NCI-H748 (cell line): ENCODE measurements around the gene PRICKLE2.
A peak's percentile ranks its signal among the peaks of the same experiment; 100 is the strongest.

ENCODE experiments used
- DNase-seq: peaks from one replicate; lab custom pipeline; 2025; ENCODE audit not compliant: unreplicated experiment; lab: John Stamatoyannopoulos, UW

Gene PRICKLE2

DNA sequence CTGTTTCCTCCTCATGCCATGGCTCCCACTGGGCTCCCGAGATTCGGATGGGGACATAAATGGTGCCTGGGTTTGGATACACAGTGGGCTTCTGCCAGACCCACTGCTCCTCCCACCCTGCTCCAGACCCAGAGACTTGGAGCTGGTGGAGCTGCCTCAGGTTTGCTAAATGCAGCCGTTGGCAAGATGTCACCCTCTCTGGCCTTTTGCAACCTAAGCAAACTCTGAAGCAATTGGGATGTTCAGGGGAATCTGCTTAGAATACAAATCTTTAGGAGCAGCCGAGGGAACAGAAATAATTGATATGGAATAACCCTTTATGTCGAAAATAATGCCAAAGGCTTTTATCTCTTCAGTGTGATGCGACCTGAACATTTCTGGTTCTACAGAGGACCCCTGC lies 33.4 kb downstream of the PRICKLE2 start:
- no peak for DNase-seq

DNA sequence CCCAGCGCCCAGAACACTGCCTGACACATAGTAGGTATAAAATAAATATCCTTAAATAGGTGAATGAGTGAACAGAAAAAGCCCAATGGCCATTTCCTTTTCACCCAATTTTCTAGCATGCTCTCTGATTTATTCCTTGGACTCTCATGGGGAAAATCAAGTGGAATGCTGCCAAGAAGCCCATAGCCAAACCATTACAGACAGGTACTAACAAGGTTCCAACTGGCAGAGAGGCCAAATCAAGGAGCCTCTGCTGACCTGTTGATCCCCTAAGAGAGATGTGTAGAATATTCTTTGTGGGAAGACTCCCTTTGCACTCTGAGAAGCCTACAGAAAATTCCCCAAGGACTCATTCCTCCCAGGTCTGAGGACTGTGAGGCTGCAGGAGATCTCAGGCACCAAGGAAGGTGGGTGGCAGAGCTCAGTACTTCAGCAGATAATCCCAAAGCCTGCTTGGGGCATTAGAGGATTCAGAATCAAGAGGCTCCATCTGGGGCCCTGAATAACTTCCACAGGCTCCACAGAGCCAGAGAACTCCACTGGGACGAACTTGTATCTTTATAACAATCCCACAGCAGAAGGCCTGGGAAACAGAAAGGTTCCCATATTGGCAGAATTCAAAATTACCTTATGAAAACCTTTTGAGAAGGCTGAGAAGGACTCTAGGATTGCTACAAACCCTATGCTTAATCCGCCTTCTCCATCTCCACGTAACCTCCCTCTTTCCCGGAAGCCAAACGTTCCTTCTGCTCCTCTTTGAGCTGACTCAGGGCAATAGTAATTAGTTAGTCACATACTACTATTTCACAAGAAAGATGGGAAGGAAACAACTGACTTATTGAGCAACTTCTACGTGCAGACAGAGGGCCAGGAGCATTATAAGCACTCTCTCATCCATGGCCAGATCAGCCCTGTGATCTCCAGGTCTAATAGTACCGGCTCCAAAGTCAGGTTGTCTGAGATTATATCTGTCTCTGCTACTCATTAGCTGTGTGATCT lies 34.5 kb downstream of the PRICKLE2 start:
- no peak for DNase-seq

DNA sequence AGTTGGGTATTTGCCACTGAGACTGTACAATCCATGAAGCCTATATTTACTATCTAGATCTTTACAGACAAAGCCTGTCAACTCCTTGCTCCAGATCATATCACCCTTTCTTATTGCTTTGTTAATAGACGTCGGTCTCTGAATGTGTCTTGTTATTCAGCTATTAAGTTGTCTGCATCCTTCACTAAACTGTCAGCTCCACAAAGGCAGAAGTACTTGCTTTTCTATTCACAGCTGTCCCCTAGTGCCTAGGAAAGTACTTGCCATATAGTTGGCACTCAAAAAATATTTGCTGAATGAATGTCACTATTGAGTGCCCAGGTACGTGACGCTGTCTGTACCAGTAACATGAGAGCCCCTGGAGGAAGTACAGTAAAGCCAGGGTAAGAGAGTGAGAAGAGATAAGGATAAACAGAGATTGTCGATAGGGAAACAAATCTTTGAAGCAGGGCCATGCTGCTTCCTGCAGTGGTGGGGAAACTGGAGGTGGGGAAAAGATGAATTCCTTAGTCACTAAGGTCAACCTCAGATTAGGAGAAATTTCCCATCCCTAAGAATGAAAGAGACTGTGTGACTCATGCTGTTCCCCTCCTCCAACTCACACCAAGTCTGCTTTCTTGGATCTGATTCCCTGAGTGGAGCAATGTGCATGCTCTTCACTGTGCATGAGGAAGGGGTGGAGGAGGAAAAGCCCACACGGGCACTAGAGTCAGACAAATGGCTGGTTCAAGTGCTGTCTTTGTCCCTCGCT lies 36.3 kb downstream of the PRICKLE2 start:
- DNase-seq: no peak

DNA sequence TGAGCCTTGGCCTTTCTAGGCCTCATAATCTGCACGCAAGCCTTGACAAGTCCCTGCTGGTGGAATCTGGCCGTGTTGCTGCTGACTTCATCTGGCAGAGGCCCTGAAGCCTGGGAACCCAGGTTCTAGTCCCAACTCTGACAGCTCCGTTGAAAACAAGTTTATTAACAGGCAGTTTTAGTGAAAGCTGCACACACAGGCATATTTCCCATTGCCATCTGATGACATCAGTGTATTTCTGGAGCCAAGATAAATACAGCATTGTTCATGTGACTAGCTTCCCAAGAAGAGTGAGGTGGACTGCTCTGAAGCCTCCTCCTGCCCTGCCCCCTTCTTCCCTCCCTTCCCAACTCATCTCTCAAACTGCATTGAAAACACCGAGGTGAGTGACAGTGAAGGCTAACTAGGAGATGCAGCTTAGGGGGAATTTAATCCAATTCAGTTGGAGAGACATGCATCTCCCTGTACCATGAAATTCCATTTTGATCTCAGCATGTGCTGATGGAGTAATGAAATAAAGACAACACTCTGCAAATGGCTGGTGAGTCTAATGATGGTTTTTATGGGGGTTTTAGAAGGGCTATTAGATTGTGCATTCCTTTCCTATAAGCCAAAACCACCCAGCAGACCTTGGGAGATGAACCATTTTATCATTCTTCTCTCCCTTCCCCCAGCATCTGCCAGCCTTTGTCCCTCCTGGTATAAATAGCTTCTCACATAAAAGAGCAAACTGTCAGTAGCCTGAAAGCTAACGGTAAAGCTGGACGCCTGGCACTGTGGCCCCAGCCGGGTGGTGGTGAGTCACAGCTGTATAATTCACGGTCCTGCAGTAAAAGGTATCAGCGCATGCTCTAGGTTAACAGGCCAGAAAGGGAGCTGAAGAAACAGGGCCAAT lies 38.0 kb downstream of the PRICKLE2 start:
- DNase-seq: no peak

DNA sequence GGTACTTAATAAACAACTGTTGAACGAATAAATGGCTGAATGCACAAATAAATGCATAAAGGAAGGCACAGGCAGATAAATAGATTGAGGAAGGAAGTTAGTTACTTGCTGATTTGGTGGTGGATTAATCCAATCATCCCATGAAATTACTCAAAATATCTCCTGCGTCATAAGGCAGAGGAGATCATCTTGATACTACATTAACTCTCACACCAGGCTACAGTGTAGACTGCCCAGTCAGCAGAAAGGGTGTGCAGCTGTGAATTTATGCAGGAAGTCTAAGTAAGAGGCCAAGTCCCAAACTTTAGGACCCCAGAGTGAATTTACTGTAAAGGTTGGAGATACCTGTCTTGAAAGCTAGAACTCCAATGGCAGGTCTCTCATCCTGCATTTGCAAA lies 38.6 kb downstream of the PRICKLE2 start:
- no peak for DNase-seq

DNA sequence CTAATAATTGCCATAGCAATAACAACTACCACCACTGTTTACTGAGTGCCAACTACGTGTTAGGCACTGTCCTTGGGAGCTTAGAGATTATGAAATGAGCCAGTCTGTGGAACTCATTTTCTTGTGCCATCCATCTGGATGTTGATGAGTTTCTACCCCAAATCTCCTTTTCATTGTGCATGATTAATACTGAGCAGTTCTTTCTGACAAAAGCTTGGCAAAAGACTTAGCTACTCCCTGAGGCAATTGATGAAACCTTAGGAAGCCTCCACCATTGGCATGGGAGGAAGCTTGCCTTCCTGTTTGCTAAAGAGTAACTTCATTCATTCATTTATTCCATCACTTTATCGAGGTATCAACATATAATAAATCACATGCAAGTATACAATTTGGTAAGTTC lies 39.8 kb downstream of the PRICKLE2 start:
- no peak for DNase-seq

DNA sequence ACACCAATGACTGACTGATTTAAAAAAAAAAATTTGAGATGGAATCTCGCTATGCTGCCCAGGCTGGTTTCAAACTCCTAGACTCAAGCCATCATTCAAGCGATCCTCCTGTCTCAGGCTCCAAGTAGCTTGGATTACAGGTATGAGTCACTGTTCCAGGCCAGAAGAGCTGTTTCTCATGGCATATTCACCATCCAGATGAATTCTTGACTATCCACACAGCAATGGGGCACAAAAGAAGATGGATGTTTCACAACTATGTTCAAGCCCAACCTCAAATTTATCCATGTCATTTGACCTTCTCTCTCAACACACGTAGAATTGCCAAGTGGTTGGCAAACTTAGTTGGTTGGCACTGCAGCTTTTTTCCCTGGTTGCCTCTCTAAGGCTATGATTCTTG lies 40.6 kb downstream of the PRICKLE2 start:
- no peak for DNase-seq

DNA sequence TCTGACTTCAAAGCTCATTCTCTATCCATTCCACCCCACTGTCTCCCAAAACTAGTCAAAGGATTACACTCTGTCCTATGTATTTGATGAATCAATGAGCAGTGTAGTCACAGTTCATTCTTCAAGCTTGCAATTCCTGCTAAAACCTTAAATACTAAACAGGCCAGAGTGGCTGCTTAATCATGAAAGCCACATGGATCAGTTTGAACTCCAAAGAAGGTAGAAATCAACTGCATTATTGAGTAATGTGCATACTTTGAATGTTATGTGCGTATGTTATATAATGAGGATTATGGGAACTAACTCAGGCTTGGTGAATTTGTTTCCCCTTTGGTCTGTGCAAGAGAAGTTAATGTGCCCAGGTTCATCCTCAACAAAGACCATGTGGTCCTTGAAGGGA lies 45.4 kb downstream of the PRICKLE2 start:
- DNase-seq: no peak

DNA sequence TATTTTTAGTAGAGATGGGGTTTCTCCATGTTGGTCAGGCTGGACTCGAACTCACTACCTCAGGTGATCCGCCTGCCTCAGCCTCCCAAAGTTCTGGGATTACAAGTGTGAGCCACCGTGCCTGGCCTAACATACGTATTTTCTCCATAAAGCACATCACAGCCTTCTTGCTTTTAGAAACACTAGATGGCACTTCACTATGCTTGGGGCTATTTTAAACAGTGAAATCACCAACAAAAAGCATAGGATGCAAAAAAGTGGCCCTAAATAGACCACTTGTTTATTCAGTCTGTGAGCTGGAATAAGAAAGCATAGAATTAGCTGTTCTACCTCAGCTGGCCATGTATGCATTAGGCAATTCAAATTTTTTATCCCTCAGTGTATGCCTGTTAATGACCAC lies 46.0 kb downstream of the PRICKLE2 start:
- DNase-seq: no peak

DNA sequence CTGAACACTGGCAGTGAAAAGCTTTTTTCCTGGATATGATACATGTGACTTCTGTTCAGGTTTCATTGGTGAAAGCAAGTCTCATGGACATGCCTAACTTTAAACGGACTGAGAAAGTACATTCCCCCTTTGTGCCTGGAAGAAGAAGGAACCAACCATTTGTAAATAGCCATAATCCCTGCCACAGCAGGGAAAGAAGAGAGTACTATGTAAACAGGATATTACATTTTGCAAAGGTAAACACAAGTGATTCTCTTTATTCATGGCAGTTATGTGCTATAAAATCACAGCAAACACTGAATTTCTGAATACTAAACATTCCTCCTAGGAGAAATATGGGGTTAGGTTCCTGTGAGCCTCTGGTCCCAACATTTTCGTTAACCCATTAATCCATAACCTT lies 46.8 kb downstream of the PRICKLE2 start:
- peak; percentile 27 for DNase-seq

DNA sequence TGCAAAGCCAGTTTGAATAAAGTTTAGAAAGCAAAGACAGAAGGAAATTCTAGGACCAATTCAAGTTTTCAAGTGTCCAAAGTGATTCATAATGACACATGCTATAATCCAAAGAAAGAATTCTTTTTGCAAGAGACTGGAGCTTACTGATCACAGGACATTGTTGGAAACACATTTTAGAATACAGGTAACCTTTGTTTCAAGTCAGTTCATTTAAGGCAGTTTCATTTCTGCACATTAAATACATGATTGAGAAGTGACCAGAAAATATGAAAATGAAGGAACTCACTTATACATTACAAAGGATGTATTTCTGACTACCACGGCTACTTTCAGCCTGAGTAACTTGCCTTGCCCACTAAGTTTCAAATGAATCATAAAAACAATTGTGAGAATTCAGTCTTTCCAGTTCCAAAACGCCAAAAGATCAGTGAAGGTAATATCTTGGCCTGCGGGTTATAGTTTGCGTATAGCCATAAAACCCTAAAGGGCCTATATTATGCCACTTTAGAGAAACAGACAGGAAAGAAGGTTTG lies 48.7 kb downstream of the PRICKLE2 start:
- DNase-seq: no peak

DNA sequence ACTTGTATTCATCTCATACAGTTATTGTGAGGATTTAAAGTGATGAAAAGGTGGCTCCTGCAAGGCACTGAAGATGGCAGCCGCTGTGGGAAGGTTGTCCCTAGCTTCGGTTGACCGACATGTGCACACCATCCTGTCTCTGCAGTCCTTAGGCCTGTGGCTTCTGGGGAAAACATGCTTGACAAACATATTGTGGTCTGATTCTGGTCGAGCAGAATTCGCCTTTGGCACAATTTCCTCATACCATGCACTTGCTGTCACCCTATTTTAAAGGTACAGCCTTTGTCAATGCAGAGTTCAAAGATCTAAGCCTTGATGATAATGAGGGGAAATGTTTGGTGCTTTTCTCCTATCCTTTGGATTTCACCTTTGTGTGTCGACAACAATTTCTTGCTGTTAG lies 50.9 kb downstream of the PRICKLE2 start:
- DNase-seq: no peak

DNA sequence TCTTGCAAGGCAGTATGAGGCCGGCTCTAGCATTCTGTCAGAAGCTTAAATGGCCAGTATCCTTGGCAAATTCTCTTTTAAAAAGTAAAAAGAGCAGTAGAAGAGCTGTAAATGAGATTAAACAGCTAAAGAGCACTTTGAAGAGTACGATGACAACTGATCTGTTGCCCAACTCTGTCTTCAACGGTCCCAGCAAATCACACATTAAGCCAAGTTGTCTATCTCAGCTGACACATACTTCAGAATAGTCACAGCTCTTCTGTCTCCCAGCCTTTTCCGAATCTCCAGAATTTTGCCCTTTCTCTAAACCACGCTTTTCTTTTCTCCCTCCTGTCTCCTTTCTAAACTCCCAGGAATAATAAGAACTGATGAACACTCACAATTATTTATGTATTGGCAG lies 51.7 kb downstream of the PRICKLE2 start:
- DNase-seq: no peak

DNA sequence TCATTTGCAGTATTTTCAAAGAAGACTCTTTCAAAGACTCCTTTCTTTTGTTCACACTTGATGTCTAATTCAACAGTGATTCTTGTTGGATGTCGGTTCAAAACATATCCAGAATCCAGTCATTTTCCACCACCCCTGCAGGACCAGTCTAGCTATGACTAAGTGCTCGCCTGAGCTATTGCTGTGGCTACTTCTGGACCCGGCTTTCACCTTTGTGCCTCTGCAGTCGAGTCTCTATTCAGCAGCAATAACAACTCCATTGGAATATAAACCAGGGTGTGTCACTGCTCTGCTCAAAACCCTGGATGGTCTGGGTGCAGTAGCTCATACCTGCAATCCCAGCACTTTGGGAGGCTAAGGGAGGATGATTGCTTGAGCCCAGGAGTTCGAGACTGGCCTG lies 55.0 kb downstream of the PRICKLE2 start:
- DNase-seq: peak; percentile 36

DNA sequence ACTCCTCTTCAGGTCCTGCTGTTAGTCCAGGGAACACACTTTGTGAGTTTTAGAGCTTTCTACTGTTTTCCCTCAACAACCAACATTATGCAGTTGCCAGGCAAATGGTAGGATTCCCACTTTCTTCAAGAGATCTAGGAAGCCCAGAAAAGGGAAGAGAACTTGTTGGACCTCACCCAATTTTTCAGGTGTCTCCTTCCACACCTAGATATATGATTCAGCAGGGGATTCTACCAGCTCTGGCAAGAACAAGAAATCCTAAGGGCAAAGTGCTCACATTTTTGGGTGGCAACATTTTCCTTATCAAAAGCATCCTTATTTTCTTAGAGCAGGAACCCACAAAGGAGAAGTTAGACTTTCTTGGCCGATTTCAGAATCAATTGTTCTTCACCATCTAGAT lies 57.4 kb downstream of the PRICKLE2 start:
- no peak for DNase-seq

DNA sequence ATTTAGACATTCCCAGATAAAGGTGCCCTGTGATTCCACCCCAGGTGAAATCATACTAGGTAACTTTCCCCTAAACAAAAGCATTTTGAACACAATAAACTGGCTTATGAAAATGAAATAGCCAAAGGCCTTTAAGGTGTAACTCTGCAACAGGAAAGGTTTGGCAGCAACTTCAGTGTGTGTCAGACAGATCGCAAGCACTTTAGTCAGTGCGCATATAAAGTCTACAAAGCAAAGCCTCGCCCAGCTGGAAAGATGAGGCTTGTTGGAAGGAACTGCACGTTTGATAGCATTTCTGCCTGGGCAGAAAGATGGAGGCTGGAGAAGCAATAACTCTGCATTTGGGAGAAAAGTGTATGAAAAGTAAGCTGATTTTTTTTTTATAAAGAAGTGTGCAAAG lies 57.9 kb downstream of the PRICKLE2 start:
- DNase-seq: no peak

DNA sequence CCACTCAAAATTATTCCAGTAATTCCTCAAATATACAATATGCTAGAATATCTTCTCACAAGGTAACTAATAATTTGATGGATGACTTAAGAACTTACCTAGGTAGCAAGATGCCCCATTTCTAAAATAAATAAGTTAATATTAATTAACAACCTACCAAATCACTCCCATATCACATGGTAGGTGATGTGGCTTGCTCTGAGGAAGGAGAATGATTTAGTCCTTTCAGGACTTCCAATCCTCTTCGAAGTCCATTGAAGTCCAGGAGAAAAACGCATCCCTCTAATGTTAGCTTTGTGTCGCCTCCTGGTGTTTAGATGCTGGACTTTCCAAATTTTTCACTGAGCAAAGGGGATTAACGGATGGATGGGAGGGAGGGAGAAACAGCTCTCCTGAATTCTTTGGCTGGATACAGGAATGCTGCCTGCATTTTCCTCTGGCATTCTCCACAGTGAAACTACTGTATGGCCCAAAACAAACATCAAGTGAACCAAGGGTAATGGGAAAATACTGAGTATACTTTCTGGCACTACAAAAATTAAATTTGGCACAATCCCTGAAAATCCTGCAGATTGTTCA lies 58.6 kb downstream of the PRICKLE2 start:
- peak; percentile 38 for DNase-seq

DNA sequence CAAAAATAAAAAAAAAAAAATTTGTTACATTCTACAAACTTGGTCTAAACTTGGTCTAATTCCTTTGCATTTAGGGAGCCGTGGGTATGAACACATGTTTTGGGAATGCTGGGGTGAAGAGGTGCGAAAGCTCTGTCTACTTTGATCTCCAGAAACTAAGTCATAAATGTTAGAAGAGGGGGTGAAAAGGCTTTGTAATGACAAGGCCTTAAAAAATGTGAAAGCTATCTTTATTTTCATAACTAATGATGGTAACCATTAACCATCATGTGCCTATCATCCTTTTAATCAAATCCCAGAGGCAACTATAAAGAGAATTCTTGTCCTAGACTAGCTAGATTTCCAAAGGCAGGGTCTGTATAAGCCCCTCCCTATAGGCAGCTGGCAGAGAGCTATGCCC lies 60.9 kb downstream of the PRICKLE2 start:
- DNase-seq: no peak

DNA sequence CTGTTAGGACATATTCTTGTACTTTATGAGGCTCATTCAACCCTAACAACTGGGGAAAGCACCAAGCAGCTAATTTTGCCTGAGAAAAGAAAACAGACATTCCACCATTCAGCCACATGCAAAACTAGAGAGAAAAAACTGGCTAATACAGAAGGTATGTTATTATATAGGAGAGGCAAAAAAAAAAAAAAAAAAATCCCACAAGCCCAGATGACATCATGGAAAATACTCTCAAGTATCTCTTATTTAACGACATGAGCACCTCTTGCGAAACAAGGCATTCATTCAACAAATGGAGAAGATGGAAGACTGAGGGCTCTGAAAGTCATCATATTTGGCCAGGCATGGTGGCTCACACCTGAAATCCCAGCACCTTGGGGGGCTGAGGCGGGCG lies 61.5 kb downstream of the PRICKLE2 start:
- peak; percentile 25 for DNase-seq

DNA sequence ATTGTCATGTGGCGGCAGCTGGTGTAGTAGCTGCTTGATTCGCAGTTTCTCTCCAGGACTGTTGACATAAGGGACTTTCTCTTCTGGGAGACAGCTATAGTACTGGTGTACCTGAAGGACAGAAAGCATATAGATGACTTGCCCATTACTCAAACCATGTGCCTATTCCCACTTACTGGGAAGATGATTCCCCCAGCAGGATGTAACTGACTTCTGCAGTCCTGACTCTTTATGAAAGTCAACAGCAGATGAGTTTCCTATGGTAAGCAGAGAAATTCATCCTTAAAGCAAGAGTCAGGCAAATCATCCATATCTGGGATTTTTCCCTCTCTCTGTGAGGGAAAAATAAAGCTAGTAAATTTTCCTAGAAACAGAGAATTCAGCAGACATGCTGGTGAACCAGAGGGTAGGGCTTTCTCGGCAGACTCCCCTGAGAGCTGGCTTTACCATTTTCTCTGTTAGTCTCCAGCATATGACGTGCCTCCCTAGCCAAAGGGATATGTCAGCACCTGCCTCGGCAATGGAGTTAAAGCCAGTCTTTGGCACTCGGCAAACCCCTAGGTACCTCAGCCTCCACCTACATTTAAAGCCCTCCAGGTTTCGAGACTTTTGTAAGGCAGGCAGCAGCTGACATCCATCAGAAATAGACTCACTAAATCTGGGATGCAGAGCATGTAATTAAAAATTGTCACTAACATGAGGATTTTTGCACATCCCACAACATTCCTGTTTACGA lies 62.1 kb downstream of the PRICKLE2 start:
- DNase-seq: no peak
